Stimulated activated CD4-positive, alpha-beta T cell treated with anti-CD3 and anti-CD28 coated beads, Interleukin-1b, Interleukin-23, amount 100 ng/mL, for 48 hours (primary cell): ENCODE results near the gene MXD3.

Experiments
- DNase-seq: peaks from one replicate; pipeline ENCODE4 v3.0.0-alpha.2; 2020

Gene MXD3

GRCh38 chr5:177339107-177339638 is 27.5 kb upstream of the MXD3 start:
- DNase-seq, result no peak

- no peak for DNase-seq
Observed at GRCh38 chr5:177338251-177339106, 26.8 kb upstream of the MXD3 start.

GRCh38 chr5:177336603-177337494 is 25.2 kb upstream of the MXD3 start:
- DNase-seq, result no peak

- DNase-seq, result peak; percentile 40
Observed at GRCh38 chr5:177336112-177336511, 24.4 kb upstream of the MXD3 start.

- no peak for DNase-seq
Observed at GRCh38 chr5:177335701-177336065, 24.0 kb upstream of the MXD3 start.

GRCh38 chr5:177334781-177335700 is 23.3 kb upstream of the MXD3 start:
- no peak for DNase-seq

GRCh38 chr5:177334155-177334551 is 22.5 kb upstream of the MXD3 start:
- DNase-seq, result no peak

- no peak for DNase-seq
Observed at GRCh38 chr5:177333420-177334154, 21.9 kb upstream of the MXD3 start.

GRCh38 chr5:177332896-177333260 is 21.2 kb upstream of the MXD3 start:
- DNase-seq, result no peak

GRCh38 chr5:177332031-177332895 is 20.6 kb upstream of the MXD3 start:
- DNase-seq, result no peak

GRCh38 chr5:177330991-177331842 is 19.5 kb upstream of the MXD3 start:
- no peak for DNase-seq

- DNase-seq, result no peak
Observed at GRCh38 chr5:177329883-177330282, 18.2 kb upstream of the MXD3 start.

GRCh38 chr5:177328545-177329231 is 17.0 kb upstream of the MXD3 start:
- DNase-seq, result no peak

- no peak for DNase-seq
Observed at GRCh38 chr5:177327539-177328522, 16.1 kb upstream of the MXD3 start.

GRCh38 chr5:177325868-177326381 is 14.2 kb upstream of the MXD3 start:
- DNase-seq, result no peak

GRCh38 chr5:177320879-177321278 is 9.2 kb upstream of the MXD3 start:
- no peak for DNase-seq

GRCh38 chr5:177319913-177320588 is 8.4 kb upstream of the MXD3 start:
- DNase-seq, result peak; percentile 32
